Keratinocyte (primary cell): ENCODE measurements around the gene PTPN4. TPM values are rescaled to one million over a fixed set of nuclear protein-coding genes. Genes with fewer than 3 reads are reported as not detected.

ENCODE experiments used
- DNase-seq: peaks from one replicate; pipeline ENCODE4 v3.0.0-alpha.2; 2011; ENCODE audit warnings: low read depth, missing footprints, low spot score
- FAIRE-seq: peaks from 2 replicates; lab custom pipeline; 2011; peaks lifted over from hg19 to GRCh38; lab: Jason Lieb, UNC
- H2AFZ ChIP-seq: 2 replicates; pipeline ENCODE4 v1.6.0; 2012; ENCODE audit warnings: low read length, control low read depth, inconsistent platforms; ENCODE audit not compliant: control insufficient read depth
- H3K27ac ChIP-seq: 2 replicates; pipeline ENCODE4 v1.5.1; 2011; ENCODE audit warnings: low read length; ENCODE audit not compliant: control insufficient read depth, insufficient read depth
- H3K27me3 ChIP-seq: 3 replicates; pipeline ENCODE4 v1.6.0; 2011; ENCODE audit warnings: low read length; ENCODE audit not compliant: control insufficient read depth, insufficient read depth; ENCODE audit errors: extremely low read depth
- H3K36me3 ChIP-seq, 2 experiments: 2 replicates in 1 of 2; 3 replicates in 1 of 2; pipeline ENCODE4 v1.5.1; 2011; ENCODE audit warnings: low read length in 2 of 2, mild to moderate bottlenecking in 1 of 2; ENCODE audit not compliant: control insufficient read depth in 2 of 2, insufficient read depth in 2 of 2; ENCODE audit errors: extremely low read depth in 1 of 2
- H3K4me1 ChIP-seq: 3 replicates; pipeline ENCODE4 v1.5.1; 2011; ENCODE audit warnings: low read length; ENCODE audit not compliant: control insufficient read depth, insufficient read depth; ENCODE audit errors: extremely low read depth
- H3K4me2 ChIP-seq: 3 replicates; pipeline ENCODE4 v1.6.0; 2011; ENCODE audit warnings: low read depth, low read length; ENCODE audit not compliant: control insufficient read depth, insufficient read depth; ENCODE audit errors: extremely low read depth
- H3K4me3 ChIP-seq, 3 experiments: fragments of 200-600 bp in 1 of 3; sonication (generic) in 1 of 3; 2 replicates in 2 of 3; 3 replicates in 1 of 3; pipeline ENCODE4 v1.5.1; 2011 to 2016; ENCODE audit warnings: low read length in 3 of 3, mild to moderate bottlenecking in 3 of 3, control low read depth in 2 of 3, inconsistent platforms in 1 of 3, low read depth in 1 of 3, mixed read lengths in 1 of 3, mixed run types in 1 of 3, moderate library complexity in 1 of 3; ENCODE audit not compliant: control insufficient read depth in 2 of 3, insufficient read depth in 2 of 3; ENCODE audit errors: extremely low read depth in 1 of 3
- H3K79me2 ChIP-seq: 2 replicates; pipeline ENCODE4 v1.6.0; 2012; ENCODE audit warnings: low read length; ENCODE audit not compliant: control insufficient read depth, insufficient read depth
- H3K9ac ChIP-seq: 3 replicates; pipeline ENCODE4 v1.6.0; 2011; ENCODE audit warnings: low read length; ENCODE audit not compliant: control insufficient read depth, insufficient read depth; ENCODE audit errors: extremely low read depth
- H3K9me1 ChIP-seq: 3 replicates; pipeline ENCODE4 v1.6.0; 2011; ENCODE audit warnings: low read length; ENCODE audit not compliant: control insufficient read depth, insufficient read depth; ENCODE audit errors: extremely low read depth
- H3K9me3 ChIP-seq: 2 replicates; pipeline ENCODE4 v1.5.1; 2012; ENCODE audit warnings: low read depth, low read length; ENCODE audit not compliant: control insufficient read depth
- H4K20me1 ChIP-seq: 3 replicates; pipeline ENCODE4 v1.6.0; 2011; ENCODE audit warnings: low read length; ENCODE audit not compliant: control insufficient read depth, insufficient read depth; ENCODE audit errors: extremely low read depth
- CTCF ChIP-seq, 3 experiments: IDR thresholded peaks in 1 of 3; conservative IDR thresholded peaks in 1 of 3; optimal IDR thresholded peaks in 1 of 3; 2 replicates in 2 of 3; 3 replicates in 1 of 3; pipeline versions ENCODE3 to v1.5.1; 2011; ENCODE audit warnings: low read length in 3 of 3, mild to moderate bottlenecking in 3 of 3, moderate library complexity in 2 of 3, control low read depth in 1 of 3, inconsistent platforms in 1 of 3; ENCODE audit not compliant: insufficient read depth in 2 of 3; ENCODE audit errors: extremely low read depth in 1 of 3
- EZH2 ChIP-seq: IDR thresholded peaks from one replicate; pipeline ENCODE4 v1.6.1; 2012; ENCODE audit warnings: inconsistent platforms, mild to moderate bottlenecking, low read length, moderate library complexity
- dilution Hi-C: fragments of 300-500 bp; cut with MboI; formaldehyde crosslinking; loops from one replicate; pipeline ENCODE4 v1.7.0; 2020; ENCODE audit warnings: low sequenced_read_pairs; ENCODE audit not compliant: extremely low pct_ligation_motif_present
- polyA plus RNA-seq, 5 experiments: library from polyadenylated mRNA; depleted of rRNA in 3 of 5; stranded (reverse) in 3 of 5; stranded (forward) in 1 of 5; unstranded in 1 of 5; fragments of >200 nt; gene quantifications; 1 replicate in 1 of 5; 2 replicates in 3 of 5; 3 replicates in 1 of 5; pipeline versions ENCODE4 v1.2.1 to v1.2.3, GENCODE V29; 2011 to 2012; ENCODE audit warnings: missing spikeins in 2 of 5, low read depth in 1 of 5, low replicate concordance in 1 of 5

Gene PTPN4
- polyA plus RNA-seq, 1 donor (not counting 4 experiments of a cell fraction or from before 2014, with no cell fraction given), result 20.6 TPM

- dilution Hi-C loops, result no loop called here
- Histone ChIP-seq H3K27ac (no peak overlapping the region), H4K20me1 (no peaks in the 10 kb centered on the region), H3K4me2 (no peak overlapping the region), H3K9me1 (no peaks in the 10 kb centered on the region), H3K4me3 (no peak overlapping the region), H3K36me3 (no peaks in the 10 kb centered on the region), H3K27me3 (no peaks in the 10 kb centered on the region), H3K9ac (no peak overlapping the region), H3K9me3 (no peaks in the 10 kb centered on the region), H3K79me2 (peaks cover 3% of the 10 kb centered on the region), H3K4me1 (peaks cover 5% of the 10 kb centered on the region), H2AFZ (no peak overlapping the region)
- TF ChIP-seq EZH2, result no peak
- no peak for TF ChIP-seq CTCF (optimal IDR thresholded peaks at IDR 0.05 in 1 of 3, IDR thresholded peaks at IDR 0.05 in 1 of 3, conservative IDR thresholded peaks at IDR 0.05 in 1 of 3; ENCODE audit: extremely low read depth in 1 of 3, insufficient read depth in 2 of 3, low read length in 3 of 3)
- DNase-seq, result no peak
- peak; percentile 17 for FAIRE-seq
These were observed 104.6 kb downstream of the PTPN4 start for GRCh38 chr2:119864318-119864717.

GRCh38 chr2:119871725-119872124 lies 112.0 kb downstream of the PTPN4 start:
- Histone ChIP-seq H3K9me1 (no peaks in the 10 kb centered on the region), H3K4me1 (no peaks in the 10 kb centered on the region), H3K36me3 (no peaks in the 10 kb centered on the region), H4K20me1 (no peaks in the 10 kb centered on the region), H3K9me3 (no peaks in the 10 kb centered on the region), H3K9ac (no peak overlapping the region), H3K4me2 (no peak overlapping the region), H3K4me3 (no peak overlapping the region), H3K27me3 (no peaks in the 10 kb centered on the region), H3K79me2 (no peaks in the 10 kb centered on the region), H3K27ac (no peak overlapping the region), H2AFZ (no peak overlapping the region)
- DNase-seq (no peak), FAIRE-seq (no peak)
- no peak for TF ChIP-seq CTCF (optimal IDR thresholded peaks at IDR 0.05 in 1 of 3, IDR thresholded peaks at IDR 0.05 in 1 of 3, conservative IDR thresholded peaks at IDR 0.05 in 1 of 3; ENCODE audit: extremely low read depth in 1 of 3, insufficient read depth in 2 of 3, low read length in 3 of 3)
- TF ChIP-seq EZH2, result no peak
- dilution Hi-C loops, result no loop called here
